ENCODE measurements around the gene POLE. TPM values are rescaled to one million over a fixed set of nuclear protein-coding genes. Genes with fewer than 3 reads are reported as not detected.
"Not testable (repeated sequence)": the region's sequence is repeated elsewhere in the genome, so short reads cannot be mapped to it uniquely, and the experiment has no call there.

The POLE gene
- total and polyA plus RNA-seq, 9 donors = 21.5 to 43.2 (median 31.4) TPM

- H3K36me3 ChIP-seq (ENCODE audit: control insufficient read depth, insufficient read depth, low read length) = peaks cover 4% of the 10 kb centered on the region
- 1% methylated on average over 26 of the region's 26 CpGs for WGBS (ENCODE audit: insufficient coverage)
- peak overlapping the region; percentile 81 for H3K27ac ChIP-seq (ENCODE audit: low read length)
- H3K27me3 ChIP-seq (ENCODE audit: control insufficient read depth, insufficient read depth, low read length) = no peaks in the 10 kb centered on the region
- H3K4me3 ChIP-seq (ENCODE audit: low read length) = peak overlapping the region; percentile 92
- peaks cover 9% of the 10 kb centered on the region for H3K4me1 ChIP-seq (ENCODE audit: control insufficient read depth, insufficient read depth, low read length)
- no peak for DNase-seq
- no peaks in the 10 kb centered on the region for H3K9me3 ChIP-seq (replicated peaks; ENCODE audit: control insufficient read depth, low read depth, low read length)
Measured at GRCh38 chr12:132710043-132710404, 22.9 kb upstream of the POLE start.

DNA sequence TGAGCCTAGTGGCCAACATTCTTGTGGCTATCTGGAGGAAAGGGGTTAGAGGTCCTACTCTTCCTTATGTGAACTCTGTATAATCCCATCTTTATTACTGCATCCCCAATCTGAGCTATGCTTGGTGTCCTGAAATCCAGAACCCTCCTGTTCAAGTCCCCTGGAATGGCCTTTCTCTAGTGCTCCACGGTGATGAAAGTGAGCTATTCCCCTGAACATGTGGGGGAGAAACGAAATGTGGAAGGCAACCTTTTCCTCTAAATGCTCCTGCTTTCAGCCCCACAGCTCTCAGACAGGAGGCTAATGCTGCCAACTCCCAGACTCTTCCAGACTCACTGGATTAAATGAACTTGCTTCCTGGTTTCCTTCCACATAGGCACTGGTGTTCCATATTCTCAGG is 21.0 kb upstream of the POLE start:
- Histone ChIP-seq H3K27me3 (ENCODE audit: control insufficient read depth, insufficient read depth, low read length) (no peaks in the 10 kb centered on the region), H3K4me3 (ENCODE audit: low read length) (no peak overlapping the region), H3K9me3 (replicated peaks; ENCODE audit: control insufficient read depth, low read depth, low read length) (no peaks in the 10 kb centered on the region), H3K27ac (ENCODE audit: low read length) (no peak overlapping the region), H3K36me3 (ENCODE audit: control insufficient read depth, insufficient read depth, low read length) (peaks cover 2% of the 10 kb centered on the region), H3K4me1 (ENCODE audit: control insufficient read depth, insufficient read depth, low read length) (peaks cover 9% of the 10 kb centered on the region)
- no peak for DNase-seq
- WGBS (ENCODE audit: insufficient coverage) = no CpG with 5 or more reads among the region's 2 CpGs

DNA sequence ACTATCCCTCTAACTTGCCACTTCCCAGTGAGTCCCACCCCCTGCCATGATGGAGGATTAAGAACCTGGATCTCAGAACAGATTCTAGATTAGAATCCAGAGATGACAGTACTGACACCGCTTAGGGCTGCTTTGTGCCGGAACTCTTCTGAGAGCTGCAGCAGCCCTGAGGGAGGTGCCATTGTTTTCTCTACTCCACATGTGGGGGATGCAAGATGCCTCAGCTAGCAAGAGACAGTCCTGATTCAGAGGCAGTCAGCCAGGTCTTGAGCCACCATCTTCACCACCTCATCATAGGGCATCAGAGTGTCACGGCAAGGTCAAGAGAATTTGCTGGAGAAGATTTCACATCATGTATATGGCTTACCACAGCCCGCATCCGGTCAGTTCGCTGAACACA is 20.1 kb upstream of the POLE start:
- 100% methylated on average over 4 of the region's 6 CpGs for WGBS (ENCODE audit: insufficient coverage)
- Histone ChIP-seq H3K4me3 (ENCODE audit: low read length) (no peak overlapping the region), H3K27me3 (ENCODE audit: control insufficient read depth, insufficient read depth, low read length) (no peaks in the 10 kb centered on the region), H3K4me1 (ENCODE audit: control insufficient read depth, insufficient read depth, low read length) (peaks cover 9% of the 10 kb centered on the region), H3K27ac (ENCODE audit: low read length) (no peak overlapping the region), H3K36me3 (ENCODE audit: control insufficient read depth, insufficient read depth, low read length) (peaks cover 4% of the 10 kb centered on the region), H3K9me3 (replicated peaks; ENCODE audit: control insufficient read depth, low read depth, low read length) (no peaks in the 10 kb centered on the region)
- DNase-seq = no peak

DNA sequence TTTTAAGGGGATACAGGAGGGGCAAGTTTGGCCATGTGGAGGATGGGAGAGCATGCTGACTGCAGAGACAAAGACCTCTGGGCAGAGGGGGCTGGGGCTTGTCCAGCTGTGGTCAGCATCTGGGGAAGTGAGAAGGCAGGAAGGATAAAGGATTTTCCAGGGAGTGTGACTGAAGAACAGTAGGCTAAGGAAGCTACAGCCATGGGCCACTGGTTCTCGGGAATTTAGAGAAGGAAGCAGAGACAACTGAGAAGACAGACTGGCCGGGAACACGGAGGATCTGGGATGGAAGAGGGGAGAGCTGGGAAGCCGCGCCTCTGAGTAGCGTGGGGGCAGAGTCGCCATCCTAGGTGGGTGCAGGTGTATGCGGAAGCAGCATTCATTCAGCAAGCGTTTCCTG is 16.5 kb upstream of the POLE start:
- no peaks in the 10 kb centered on the region for H3K4me1 ChIP-seq (ENCODE audit: control insufficient read depth, insufficient read depth, low read length)
- H3K27ac ChIP-seq (ENCODE audit: low read length) = no peak overlapping the region
- H3K4me3 ChIP-seq (ENCODE audit: low read length) = no peak overlapping the region
- no peaks in the 10 kb centered on the region for H3K27me3 ChIP-seq (ENCODE audit: control insufficient read depth, insufficient read depth, low read length)
- H3K9me3 ChIP-seq (replicated peaks; ENCODE audit: control insufficient read depth, low read depth, low read length) = no peaks in the 10 kb centered on the region
- DNase-seq = no peak
- WGBS (ENCODE audit: insufficient coverage) = 91% methylated on average over 9 of the region's 9 CpGs
- H3K36me3 ChIP-seq (ENCODE audit: control insufficient read depth, insufficient read depth, low read length) = peaks cover 25% of the 10 kb centered on the region

- WGBS (ENCODE audit: insufficient coverage) = 64% methylated on average over 2 of the region's 4 CpGs
- H3K27ac ChIP-seq (ENCODE audit: low read length) = no peak overlapping the region
- H3K4me3 ChIP-seq (ENCODE audit: low read length) = no peak overlapping the region
- no peaks in the 10 kb centered on the region for H3K9me3 ChIP-seq (replicated peaks; ENCODE audit: control insufficient read depth, low read depth, low read length)
- DNase-seq = no peak
- peaks cover 29% of the 10 kb centered on the region for H3K36me3 ChIP-seq (ENCODE audit: control insufficient read depth, insufficient read depth, low read length)
- H3K4me1 ChIP-seq (ENCODE audit: control insufficient read depth, insufficient read depth, low read length) = no peaks in the 10 kb centered on the region
- no peaks in the 10 kb centered on the region for H3K27me3 ChIP-seq (ENCODE audit: control insufficient read depth, insufficient read depth, low read length)
Measured at GRCh38 chr12:132702640-132703039, 15.5 kb upstream of the POLE start.

DNA sequence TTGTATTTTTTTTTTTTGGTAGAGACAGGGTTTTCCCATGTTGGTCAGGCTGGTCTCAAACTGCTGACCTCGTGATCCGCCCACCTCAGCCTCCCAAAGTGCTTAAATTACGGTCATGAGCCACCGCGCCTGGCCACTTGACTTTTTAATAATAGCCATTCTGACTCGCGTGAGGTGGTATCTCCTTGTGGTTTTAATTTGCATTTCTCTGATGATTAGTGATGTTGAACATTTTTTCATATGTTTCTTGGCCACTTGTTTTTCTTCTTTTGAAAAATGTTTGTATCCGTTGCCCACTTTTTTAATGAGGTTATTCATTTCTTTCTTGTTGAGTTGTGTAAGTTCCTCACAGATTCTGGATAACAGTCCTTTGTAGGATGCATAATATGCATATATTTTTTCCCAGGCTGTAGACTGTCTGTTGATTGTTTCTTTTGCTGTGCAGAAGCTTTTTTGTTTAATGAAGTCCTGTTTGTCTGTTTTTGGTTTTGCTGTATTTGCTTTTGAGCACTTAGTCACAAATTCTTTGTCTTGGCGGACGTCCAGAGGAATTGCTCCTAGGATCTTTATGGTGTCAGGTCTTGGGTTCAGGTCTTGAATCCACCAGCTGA is 13.2 kb upstream of the POLE start:
- Histone ChIP-seq H3K4me1 (ENCODE audit: control insufficient read depth, insufficient read depth, low read length) (no peaks in the 10 kb centered on the region), H3K9me3 (replicated peaks; ENCODE audit: control insufficient read depth, low read depth, low read length) (no peaks in the 10 kb centered on the region), H3K36me3 (ENCODE audit: control insufficient read depth, insufficient read depth, low read length) (peaks cover 39% of the 10 kb centered on the region), H3K4me3 (ENCODE audit: low read length) (no peak overlapping the region), H3K27me3 (ENCODE audit: control insufficient read depth, insufficient read depth, low read length) (no peaks in the 10 kb centered on the region), H3K27ac (ENCODE audit: low read length) (no peak overlapping the region)
- WGBS (ENCODE audit: insufficient coverage) = 93% methylated on average over 3 of the region's 10 CpGs
- no peak for DNase-seq

DNA sequence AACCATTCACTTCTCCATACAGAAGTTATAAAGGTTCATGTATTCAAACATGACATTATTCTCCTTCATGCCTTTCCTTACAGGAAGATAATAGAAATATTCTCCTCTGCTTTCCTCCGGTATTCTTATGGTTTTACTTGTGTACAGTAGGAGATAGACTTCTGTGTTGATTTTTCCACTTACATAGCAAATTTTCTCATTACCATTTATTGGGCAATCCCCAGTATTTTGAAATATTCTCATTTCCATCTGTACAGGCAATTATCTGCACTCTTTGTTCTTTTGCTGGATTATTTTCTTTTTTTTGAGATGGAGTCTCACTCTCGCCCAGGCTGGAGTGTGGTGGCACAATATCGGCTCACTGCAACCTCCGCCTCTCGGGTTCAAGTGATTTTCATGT is 11.2 kb upstream of the POLE start:
- WGBS (ENCODE audit: insufficient coverage) = no CpG with 5 or more reads among the region's 5 CpGs
- Histone ChIP-seq H3K27me3 (ENCODE audit: control insufficient read depth, insufficient read depth, low read length) (no peaks in the 10 kb centered on the region), H3K27ac (ENCODE audit: low read length) (no peak overlapping the region), H3K4me3 (ENCODE audit: low read length) (no peak overlapping the region), H3K36me3 (ENCODE audit: control insufficient read depth, insufficient read depth, low read length) (peaks cover 37% of the 10 kb centered on the region), H3K9me3 (replicated peaks; ENCODE audit: control insufficient read depth, low read depth, low read length) (no peaks in the 10 kb centered on the region), H3K4me1 (ENCODE audit: control insufficient read depth, insufficient read depth, low read length) (no peaks in the 10 kb centered on the region)
- DNase-seq = no peak

GRCh38 chr12:132695431-132695830 is 8.3 kb upstream of the POLE start:
- no peaks in the 10 kb centered on the region for H3K27me3 ChIP-seq (ENCODE audit: control insufficient read depth, insufficient read depth, low read length)
- no peak overlapping the region for H3K4me3 ChIP-seq (ENCODE audit: low read length)
- WGBS (ENCODE audit: insufficient coverage) = 85% methylated on average over 11 of the region's 12 CpGs
- no peaks in the 10 kb centered on the region for H3K4me1 ChIP-seq (ENCODE audit: control insufficient read depth, insufficient read depth, low read length)
- H3K36me3 ChIP-seq (ENCODE audit: control insufficient read depth, insufficient read depth, low read length) = peaks cover 27% of the 10 kb centered on the region
- DNase-seq = no peak
- H3K9me3 ChIP-seq (replicated peaks; ENCODE audit: control insufficient read depth, low read depth, low read length) = no peaks in the 10 kb centered on the region
- no peak overlapping the region for H3K27ac ChIP-seq (ENCODE audit: low read length)

GRCh38 chr12:132694888-132695287 is 7.7 kb upstream of the POLE start:
- not testable (repeated sequence) for H3K27ac ChIP-seq (ENCODE audit: low read length); H3K4me3 ChIP-seq (ENCODE audit: low read length); H3K27me3 ChIP-seq (ENCODE audit: control insufficient read depth, insufficient read depth, low read length); DNase-seq; H3K4me1 ChIP-seq (ENCODE audit: control insufficient read depth, insufficient read depth, low read length); H3K9me3 ChIP-seq (replicated peaks; ENCODE audit: control insufficient read depth, low read depth, low read length)
- WGBS (ENCODE audit: insufficient coverage) = 100% methylated on average over 3 of the region's 3 CpGs
- peaks cover 27% of the 10 kb centered on the region for H3K36me3 ChIP-seq (ENCODE audit: control insufficient read depth, insufficient read depth, low read length)

DNA sequence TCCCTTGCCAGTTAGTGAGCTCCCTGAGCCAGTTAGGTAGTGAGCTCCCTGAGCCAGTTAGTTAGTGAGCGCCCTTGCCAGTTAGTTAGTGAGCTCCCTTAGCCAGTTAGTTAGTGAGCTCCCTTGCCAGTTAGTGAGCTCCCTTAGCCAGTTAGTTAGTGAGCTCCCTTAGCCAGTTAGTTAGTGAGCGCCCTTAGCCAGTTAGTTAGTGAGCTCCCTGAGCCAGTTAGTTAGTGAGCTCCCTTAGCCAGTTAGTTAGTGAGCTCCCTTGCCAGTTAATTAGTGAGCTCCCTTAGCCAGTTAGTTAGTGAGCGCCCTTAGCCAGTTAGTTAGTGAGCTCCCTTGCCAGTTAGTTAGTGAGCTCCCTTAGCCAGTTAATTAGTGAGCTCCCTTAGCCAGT is 4.9 kb upstream of the POLE start:
- DNase-seq; H3K27me3 ChIP-seq (ENCODE audit: control insufficient read depth, insufficient read depth, low read length); H3K4me1 ChIP-seq (ENCODE audit: control insufficient read depth, insufficient read depth, low read length); H3K4me3 ChIP-seq (ENCODE audit: low read length); H3K9me3 ChIP-seq (replicated peaks; ENCODE audit: control insufficient read depth, low read depth, low read length): not testable (repeated sequence)
- WGBS (ENCODE audit: insufficient coverage) = 93% methylated on average over 3 of the region's 3 CpGs
- peak overlapping the region; percentile 59 for H3K27ac ChIP-seq (ENCODE audit: low read length)
- H3K36me3 ChIP-seq (ENCODE audit: control insufficient read depth, insufficient read depth, low read length) = peaks cover 11% of the 10 kb centered on the region

GRCh38 chr12:132690112-132690511 is 3.0 kb upstream of the POLE start:
- WGBS (ENCODE audit: insufficient coverage) = 86% methylated on average over 7 of the region's 9 CpGs
- H3K36me3 ChIP-seq (ENCODE audit: control insufficient read depth, insufficient read depth, low read length) = peaks cover 5% of the 10 kb centered on the region

More at GRCh38 chr12:132690112-132690511, 3.0 kb upstream of the POLE start:
- Histone ChIP-seq H3K27ac (ENCODE audit: low read length) (no peak overlapping the region), H3K4me3 (ENCODE audit: low read length) (no peak overlapping the region), H3K9me3 (replicated peaks; ENCODE audit: control insufficient read depth, low read depth, low read length) (no peaks in the 10 kb centered on the region), H3K4me1 (ENCODE audit: control insufficient read depth, insufficient read depth, low read length) (peaks cover 6% of the 10 kb centered on the region), H3K27me3 (ENCODE audit: control insufficient read depth, insufficient read depth, low read length) (no peaks in the 10 kb centered on the region)
- no peak for DNase-seq
